ENCODE measurements around the gene USF1. TPM values are rescaled to one million over a fixed set of nuclear protein-coding genes. Genes with fewer than 3 reads are reported as not detected.

Gene USF1, protein sequence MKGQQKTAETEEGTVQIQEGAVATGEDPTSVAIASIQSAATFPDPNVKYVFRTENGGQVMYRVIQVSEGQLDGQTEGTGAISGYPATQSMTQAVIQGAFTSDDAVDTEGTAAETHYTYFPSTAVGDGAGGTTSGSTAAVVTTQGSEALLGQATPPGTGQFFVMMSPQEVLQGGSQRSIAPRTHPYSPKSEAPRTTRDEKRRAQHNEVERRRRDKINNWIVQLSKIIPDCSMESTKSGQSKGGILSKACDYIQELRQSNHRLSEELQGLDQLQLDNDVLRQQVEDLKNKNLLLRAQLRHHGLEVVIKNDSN
- polyA plus RNA-seq = 56.9 TPM
- long read RNA-seq, donor 1, partial matches to known transcripts = 0 of 8 reads
- long read RNA-seq, donor 1, other reads (novel, unspliced or antisense) = 0 of 8 reads
- long read RNA-seq, donor 2, transcript USF1-203 (11 exons, 1,807 nt) = major isoform, 6 of 11 reads
- long read RNA-seq, donor 2, partial matches to known transcripts = 0 of 11 reads
- long read RNA-seq, donor 2, other reads (novel, unspliced or antisense) = 0 of 11 reads
- long read RNA-seq, donor 3 = 0 reads
- long read RNA-seq, donor 4 = 0 reads
- long read RNA-seq, donor 5, partial matches to known transcripts = 0 of 1 reads
- long read RNA-seq, donor 5, other reads (novel, unspliced or antisense) = 0 of 1 reads
- long read RNA-seq, donor 6, partial matches to known transcripts = 0 of 5 reads
- long read RNA-seq, donor 6, other reads (novel, unspliced or antisense) = 0 of 5 reads
- long read RNA-seq, donor 7, partial matches to known transcripts = 0 of 3 reads
- long read RNA-seq, donor 7, other reads (novel, unspliced or antisense) = 0 of 3 reads
- long read RNA-seq, donor 8, partial matches to known transcripts = 0 of 9 reads
- long read RNA-seq, donor 8, other reads (novel, unspliced or antisense) = 0 of 9 reads
- long read RNA-seq, donor 9, partial matches to known transcripts = 0 of 10 reads
- long read RNA-seq, donor 9, other reads (novel, unspliced or antisense) = 0 of 10 reads
- long read RNA-seq, donor 10, partial matches to known transcripts = 0 of 7 reads
- long read RNA-seq, donor 10, other reads (novel, unspliced or antisense) = 0 of 7 reads
- long read RNA-seq, donor 11, transcript USF1-203 (11 exons, 1,807 nt) = major isoform, 6 of 8 reads
- long read RNA-seq, donor 11, partial matches to known transcripts = 0 of 8 reads
- long read RNA-seq, donor 11, other reads (novel, unspliced or antisense) = 0 of 8 reads

- Histone ChIP-seq H3K27ac (ENCODE audit: low read length) (peak within 1 kb of the TSS; percentile 94), H3K27me3 (ENCODE audit: control insufficient read depth, insufficient read depth, low read length) (no peaks in the 10 kb centered on the region), H3K36me3 (ENCODE audit: control insufficient read depth, insufficient read depth, low read length) (peaks cover 23% of the 10 kb centered on the region), H3K4me1 (ENCODE audit: control insufficient read depth, insufficient read depth, low read length) (peaks cover 6% of the 10 kb centered on the region), H3K9me3 (ENCODE audit: control insufficient read depth, low read depth, low read length) (peaks cover 22% of the 10 kb centered on the region), H3K4me3 (ENCODE audit: low read length) (peak within 1 kb of the TSS; percentile 78)
- DNase-seq = peak; percentile 97 to 99
- WGBS (ENCODE audit: insufficient coverage, low lambda C conversion rate) = 2% methylated on average over 7 of the region's 29 CpGs
These were observed at the start of gene USF1 for GRCh38 chr1:161045736-161046604. Gene USF1 (minus strand): TSS chr1:161045977. CDS start chr1:161043275, 2,702 bp downstream.

DNA sequence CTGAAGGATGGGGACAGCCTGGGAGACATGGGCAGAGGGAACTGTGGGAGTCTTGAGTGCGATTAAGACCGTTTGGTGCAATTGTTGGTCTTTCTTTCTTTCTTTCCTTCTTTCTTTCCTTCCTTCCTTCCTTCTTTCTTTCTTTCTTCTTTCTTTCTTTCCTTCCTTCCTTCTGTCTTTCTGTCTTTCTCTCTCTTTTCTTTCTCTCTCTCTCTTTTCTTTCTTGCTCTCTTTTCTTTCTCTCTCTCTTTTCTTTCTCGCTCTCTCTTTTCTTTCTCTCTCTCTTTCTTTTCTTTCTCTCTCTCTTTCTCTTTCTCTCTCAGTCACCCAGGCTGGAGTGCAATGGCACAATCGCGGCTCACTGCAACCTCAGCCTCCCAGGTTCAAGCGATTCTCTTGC is 49.5 kb upstream of the USF1 start:
- no peak overlapping the region for H3K27ac ChIP-seq (ENCODE audit: low read length)
- H3K4me3 ChIP-seq (ENCODE audit: low read length) = no peak overlapping the region
- H3K27me3 ChIP-seq (ENCODE audit: control insufficient read depth, insufficient read depth, low read length) = no peaks in the 10 kb centered on the region
- H3K36me3 ChIP-seq (ENCODE audit: control insufficient read depth, insufficient read depth, low read length) = peaks cover 6% of the 10 kb centered on the region
- WGBS (ENCODE audit: insufficient coverage, low lambda C conversion rate) = 100% methylated on average over 6 of the region's 6 CpGs
- no peak for DNase-seq
- H3K9me3 ChIP-seq (ENCODE audit: control insufficient read depth, low read depth, low read length) = peaks cover 3% of the 10 kb centered on the region
- H3K4me1 ChIP-seq (ENCODE audit: control insufficient read depth, insufficient read depth, low read length) = peaks cover 8% of the 10 kb centered on the region

DNA sequence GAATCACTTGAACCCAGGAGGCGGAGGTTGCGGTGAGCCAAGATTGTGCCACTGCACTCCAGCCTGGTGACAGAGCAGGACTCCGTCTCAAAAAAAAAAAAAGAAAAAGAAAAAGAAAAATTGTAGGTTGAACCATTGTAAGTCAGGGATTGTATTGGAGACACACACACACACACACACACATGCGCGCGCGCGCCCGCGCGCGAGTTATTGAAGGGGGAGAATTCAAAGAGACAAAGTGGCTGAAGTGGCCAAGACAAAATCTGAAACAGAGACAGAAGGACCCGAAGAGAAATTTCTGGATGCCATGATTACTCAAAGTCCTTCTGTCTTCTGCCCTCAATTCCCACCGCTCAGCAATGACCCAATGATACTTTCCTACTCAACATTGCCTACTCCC is 48.7 kb upstream of the USF1 start:
- Histone ChIP-seq H3K4me1 (ENCODE audit: control insufficient read depth, insufficient read depth, low read length) (peaks cover 13% of the 10 kb centered on the region), H3K9me3 (ENCODE audit: control insufficient read depth, low read depth, low read length) (peaks cover 3% of the 10 kb centered on the region), H3K27ac (ENCODE audit: low read length) (no peak overlapping the region), H3K4me3 (ENCODE audit: low read length) (no peak overlapping the region), H3K27me3 (ENCODE audit: control insufficient read depth, insufficient read depth, low read length) (no peaks in the 10 kb centered on the region), H3K36me3 (ENCODE audit: control insufficient read depth, insufficient read depth, low read length) (no peaks in the 10 kb centered on the region)
- DNase-seq = no peak
- 100% methylated on average over 1 of the region's 14 CpGs for WGBS (ENCODE audit: insufficient coverage, low lambda C conversion rate)

DNA sequence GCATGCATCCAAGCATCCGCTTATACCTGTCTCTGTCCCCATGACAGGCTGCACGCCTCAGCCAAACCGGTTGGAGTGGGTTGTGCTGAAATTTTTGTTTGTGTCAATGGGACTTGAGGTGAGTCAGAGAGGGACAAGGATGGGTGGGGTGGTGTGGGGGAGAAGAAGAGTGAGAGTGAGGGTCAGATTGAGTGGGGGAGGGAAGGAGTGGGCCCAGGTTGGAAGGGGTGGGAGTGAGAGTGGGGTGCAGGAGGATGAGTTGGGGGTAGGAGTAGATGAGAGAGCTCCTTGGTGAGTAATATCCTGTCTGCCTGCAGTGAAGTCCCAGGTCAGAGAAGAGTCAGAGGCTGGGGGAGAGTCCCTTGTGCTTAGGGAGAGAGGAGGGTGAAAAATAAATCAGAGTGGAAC is 46.8 kb upstream of the USF1 start:
- H3K27me3 ChIP-seq (ENCODE audit: control insufficient read depth, insufficient read depth, low read length) = no peaks in the 10 kb centered on the region
- no peak overlapping the region for H3K4me3 ChIP-seq (ENCODE audit: low read length)
- no CpG with 5 or more reads among the region's 3 CpGs for WGBS (ENCODE audit: insufficient coverage, low lambda C conversion rate)
- no peaks in the 10 kb centered on the region for H3K36me3 ChIP-seq (ENCODE audit: control insufficient read depth, insufficient read depth, low read length)
- no peak for DNase-seq
- H3K9me3 ChIP-seq (ENCODE audit: control insufficient read depth, low read depth, low read length) = peaks cover 2% of the 10 kb centered on the region
- no peak overlapping the region for H3K27ac ChIP-seq (ENCODE audit: low read length)
- H3K4me1 ChIP-seq (ENCODE audit: control insufficient read depth, insufficient read depth, low read length) = peaks cover 13% of the 10 kb centered on the region

DNA sequence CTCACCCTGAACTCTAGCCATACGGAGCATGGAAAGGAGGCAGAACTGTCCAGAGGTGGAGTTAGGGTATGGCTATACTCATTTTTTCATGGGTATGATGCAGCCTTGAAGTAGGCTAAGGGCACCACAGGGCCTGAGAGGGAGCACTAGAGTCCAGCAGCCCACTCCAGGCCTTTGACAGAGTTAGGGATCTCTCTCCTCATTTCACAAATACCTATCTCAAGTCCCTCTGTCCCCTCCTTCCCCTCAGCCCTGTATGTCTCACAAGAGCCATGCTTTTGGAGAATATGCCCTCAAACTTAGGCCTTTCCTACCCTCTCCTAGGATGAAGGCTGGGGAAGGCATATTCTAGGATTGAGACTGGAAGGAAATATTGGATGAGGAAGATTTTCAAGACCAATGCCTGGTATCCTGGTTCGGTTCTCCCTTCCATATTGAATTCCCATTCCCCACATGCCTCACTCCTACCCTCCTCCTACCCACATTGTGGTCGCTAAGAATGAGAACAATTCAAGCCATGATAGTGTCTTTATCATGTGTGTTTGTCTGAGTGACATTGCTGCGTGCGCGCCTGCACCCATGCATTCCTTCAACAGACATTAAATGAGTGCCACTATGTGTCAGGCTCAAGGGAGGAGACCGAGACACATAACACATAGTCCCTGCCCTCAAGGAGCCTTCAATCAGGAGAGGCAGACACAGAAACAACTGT is 46.2 kb upstream of the USF1 start:
- Histone ChIP-seq H3K9me3 (ENCODE audit: control insufficient read depth, low read depth, low read length) (no peaks in the 10 kb centered on the region), H3K36me3 (ENCODE audit: control insufficient read depth, insufficient read depth, low read length) (no peaks in the 10 kb centered on the region), H3K27ac (ENCODE audit: low read length) (no peak overlapping the region), H3K4me3 (ENCODE audit: low read length) (no peak overlapping the region), H3K4me1 (ENCODE audit: control insufficient read depth, insufficient read depth, low read length) (peaks cover 9% of the 10 kb centered on the region), H3K27me3 (ENCODE audit: control insufficient read depth, insufficient read depth, low read length) (no peaks in the 10 kb centered on the region)
- no peak for DNase-seq
- WGBS (ENCODE audit: insufficient coverage, low lambda C conversion rate) = no CpG with 5 or more reads among the region's 7 CpGs

- Histone ChIP-seq H3K4me1 (ENCODE audit: control insufficient read depth, insufficient read depth, low read length) (peaks cover 14% of the 10 kb centered on the region), H3K4me3 (ENCODE audit: low read length) (no peak overlapping the region), H3K27me3 (ENCODE audit: control insufficient read depth, insufficient read depth, low read length) (no peaks in the 10 kb centered on the region), H3K9me3 (ENCODE audit: control insufficient read depth, low read depth, low read length) (no peaks in the 10 kb centered on the region), H3K36me3 (ENCODE audit: control insufficient read depth, insufficient read depth, low read length) (no peaks in the 10 kb centered on the region), H3K27ac (ENCODE audit: low read length) (no peak overlapping the region)
- no CpG with 5 or more reads among the region's 5 CpGs for WGBS (ENCODE audit: insufficient coverage, low lambda C conversion rate)
- DNase-seq = no peak
These were observed 45.3 kb upstream of the USF1 start for GRCh38 chr1:161091093-161091492.

DNA sequence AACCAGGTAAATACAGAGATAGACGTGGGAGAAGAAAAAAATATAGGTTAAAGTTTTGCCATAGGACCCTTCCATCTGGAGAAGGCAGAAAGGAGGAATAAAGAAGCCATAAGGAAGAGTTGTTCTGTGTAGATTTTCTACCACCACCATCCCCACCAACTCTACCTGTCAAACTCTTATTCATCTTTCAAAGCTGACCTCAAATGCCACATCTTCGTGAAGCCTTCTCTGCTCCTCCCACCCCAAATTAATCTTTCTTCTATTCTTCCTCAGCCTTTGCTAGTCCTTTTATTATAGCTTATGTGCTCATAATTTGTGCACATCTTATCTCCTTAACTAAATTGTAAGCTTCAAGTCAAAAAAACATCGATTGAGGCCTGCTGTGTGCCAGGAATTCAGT is 44.8 kb upstream of the USF1 start:
- 86% methylated on average over 2 of the region's 3 CpGs for WGBS (ENCODE audit: insufficient coverage, low lambda C conversion rate)
- peaks cover 15% of the 10 kb centered on the region for H3K4me1 ChIP-seq (ENCODE audit: control insufficient read depth, insufficient read depth, low read length)
- H3K36me3 ChIP-seq (ENCODE audit: control insufficient read depth, insufficient read depth, low read length) = no peaks in the 10 kb centered on the region
- DNase-seq = no peak
- no peaks in the 10 kb centered on the region for H3K27me3 ChIP-seq (ENCODE audit: control insufficient read depth, insufficient read depth, low read length)
- H3K27ac ChIP-seq (ENCODE audit: low read length) = no peak overlapping the region
- H3K4me3 ChIP-seq (ENCODE audit: low read length) = no peak overlapping the region
- no peaks in the 10 kb centered on the region for H3K9me3 ChIP-seq (ENCODE audit: control insufficient read depth, low read depth, low read length)

GRCh38 chr1:161089938-161090337 is 44.2 kb upstream of the USF1 start:
- WGBS (ENCODE audit: insufficient coverage, low lambda C conversion rate) = no CpG with 5 or more reads among the region's 5 CpGs
- no peak overlapping the region for H3K27ac ChIP-seq (ENCODE audit: low read length)
- H3K4me1 ChIP-seq (ENCODE audit: control insufficient read depth, insufficient read depth, low read length) = peaks cover 18% of the 10 kb centered on the region
- DNase-seq = no peak
- no peaks in the 10 kb centered on the region for H3K36me3 ChIP-seq (ENCODE audit: control insufficient read depth, insufficient read depth, low read length)
- no peak overlapping the region for H3K4me3 ChIP-seq (ENCODE audit: low read length)
- no peaks in the 10 kb centered on the region for H3K27me3 ChIP-seq (ENCODE audit: control insufficient read depth, insufficient read depth, low read length)
- H3K9me3 ChIP-seq (ENCODE audit: control insufficient read depth, low read depth, low read length) = no peaks in the 10 kb centered on the region

DNA sequence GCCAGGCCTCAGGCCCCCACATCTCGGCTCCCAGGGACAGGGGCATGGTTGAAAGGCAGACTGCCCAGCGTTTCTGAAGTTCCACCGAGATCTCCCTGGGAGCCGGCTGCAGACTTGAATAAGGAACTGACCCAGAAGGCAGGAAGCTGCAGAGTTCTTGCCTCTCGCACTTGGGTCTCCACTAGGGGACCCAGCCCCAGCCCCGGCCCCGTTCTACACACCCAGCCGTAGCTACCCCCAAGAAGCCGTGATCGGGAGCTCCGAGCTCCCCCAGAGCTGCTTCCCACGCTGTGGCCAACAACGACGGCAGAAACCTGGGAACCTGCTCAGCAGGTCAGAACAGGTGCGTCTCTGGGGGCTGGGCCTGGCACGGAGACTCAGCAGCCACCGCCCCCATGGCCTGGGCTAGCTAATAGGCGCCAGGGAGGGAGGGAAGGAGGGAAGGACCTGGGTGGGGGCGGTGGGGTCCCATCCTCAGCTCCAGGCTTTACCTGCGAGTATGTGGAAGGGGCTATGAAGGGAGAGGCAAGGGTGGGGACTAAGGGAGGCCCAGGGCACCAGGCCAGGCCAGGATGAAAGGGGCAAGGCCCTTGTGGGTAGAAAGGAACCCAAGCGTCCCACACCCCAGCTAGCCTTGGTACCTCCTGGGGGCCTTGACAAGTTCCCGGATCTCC is 43.6 kb upstream of the USF1 start, which contains the start of gene NECTIN4:
NECTIN4 (minus strand) TSS at position 308 of the 674 bp plus-strand sequence; CDS start at position 46, 262 bp downstream.
- H3K27me3 ChIP-seq (ENCODE audit: control insufficient read depth, insufficient read depth, low read length) = no peaks in the 10 kb centered on the region
- no peaks in the 10 kb centered on the region for H3K36me3 ChIP-seq (ENCODE audit: control insufficient read depth, insufficient read depth, low read length)
- peak; percentile 57 to 73 for DNase-seq
- H3K4me3 ChIP-seq (ENCODE audit: low read length) = no peak within 1 kb of the TSS
- H3K27ac ChIP-seq (ENCODE audit: low read length) = no peak within 1 kb of the TSS
- H3K9me3 ChIP-seq (ENCODE audit: control insufficient read depth, low read depth, low read length) = no peaks in the 10 kb centered on the region
- WGBS (ENCODE audit: insufficient coverage, low lambda C conversion rate) = no CpG with 5 or more reads among the region's 22 CpGs
- H3K4me1 ChIP-seq (ENCODE audit: control insufficient read depth, insufficient read depth, low read length) = peaks cover 23% of the 10 kb centered on the region

Data from large intestine (tissue), 12 donors.